NCI-H2196 treated with DMSO at 0.1 percent for 48 hours (cell line): Measurements from ENCODE around the gene NOS1AP.
A peak's percentile ranks its signal among the peaks of the same experiment; 100 is the strongest.

Experiments
- DNase-seq: peaks from one replicate; lab custom pipeline; 2025; ENCODE audit not compliant: unreplicated experiment; lab: John Stamatoyannopoulos, UW

Gene NOS1AP

DNA sequence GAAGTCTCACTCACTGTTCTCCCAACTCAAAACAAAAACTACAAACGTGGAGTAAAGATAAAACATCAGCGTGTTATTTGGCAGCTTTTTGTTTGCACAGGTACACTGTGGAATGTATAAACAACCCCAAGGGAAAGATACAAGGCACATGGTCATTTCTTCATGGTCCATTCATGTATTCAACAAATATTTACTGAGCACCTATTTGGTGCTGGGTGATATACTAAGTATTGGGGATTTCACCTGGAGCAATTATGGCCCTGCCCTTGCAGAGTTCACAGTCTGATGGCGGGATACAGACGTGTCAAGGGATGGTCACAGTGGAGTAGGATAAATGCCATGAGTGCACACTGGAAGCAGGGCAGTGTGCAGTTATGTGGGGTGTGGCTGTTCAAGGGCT lies 171.1 kb downstream of the NOS1AP start:
- no peak for DNase-seq

GRCh38 chr1:162242804-162243203 lies 173.3 kb downstream of the NOS1AP start:
- no peak for DNase-seq

DNA sequence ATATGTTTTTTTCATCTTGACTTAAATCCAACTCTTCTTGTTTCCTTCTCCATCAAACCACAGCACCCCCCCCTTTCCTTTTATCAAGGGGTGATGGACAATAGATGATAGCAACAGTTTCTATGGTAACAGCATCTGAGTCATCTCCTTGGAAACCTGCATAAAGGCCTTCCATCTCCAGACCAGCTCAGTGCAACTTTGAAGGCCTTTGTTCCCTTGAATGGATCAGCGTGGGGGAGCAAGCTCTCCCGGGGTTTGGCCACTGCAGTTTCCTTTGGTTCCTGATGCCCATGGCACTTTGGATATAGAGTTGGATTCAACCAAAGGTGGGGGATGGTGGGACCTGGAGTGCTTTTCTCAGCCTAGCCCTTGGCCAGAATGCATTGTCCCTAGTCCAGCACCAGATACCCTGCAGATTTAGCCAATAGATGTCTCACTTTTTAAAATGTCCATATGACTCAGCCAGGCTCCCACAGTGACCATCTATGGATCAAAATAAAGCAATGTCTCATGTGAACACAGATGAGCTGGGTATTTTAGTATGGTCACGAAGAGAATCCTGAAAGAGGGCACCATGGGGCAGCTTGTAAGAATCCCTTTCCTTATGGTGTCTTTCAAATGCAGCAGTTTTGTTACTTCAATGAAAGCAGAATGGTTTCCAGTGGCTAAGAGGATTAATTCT lies 179.5 kb downstream of the NOS1AP start:
- no peak for DNase-seq

DNA sequence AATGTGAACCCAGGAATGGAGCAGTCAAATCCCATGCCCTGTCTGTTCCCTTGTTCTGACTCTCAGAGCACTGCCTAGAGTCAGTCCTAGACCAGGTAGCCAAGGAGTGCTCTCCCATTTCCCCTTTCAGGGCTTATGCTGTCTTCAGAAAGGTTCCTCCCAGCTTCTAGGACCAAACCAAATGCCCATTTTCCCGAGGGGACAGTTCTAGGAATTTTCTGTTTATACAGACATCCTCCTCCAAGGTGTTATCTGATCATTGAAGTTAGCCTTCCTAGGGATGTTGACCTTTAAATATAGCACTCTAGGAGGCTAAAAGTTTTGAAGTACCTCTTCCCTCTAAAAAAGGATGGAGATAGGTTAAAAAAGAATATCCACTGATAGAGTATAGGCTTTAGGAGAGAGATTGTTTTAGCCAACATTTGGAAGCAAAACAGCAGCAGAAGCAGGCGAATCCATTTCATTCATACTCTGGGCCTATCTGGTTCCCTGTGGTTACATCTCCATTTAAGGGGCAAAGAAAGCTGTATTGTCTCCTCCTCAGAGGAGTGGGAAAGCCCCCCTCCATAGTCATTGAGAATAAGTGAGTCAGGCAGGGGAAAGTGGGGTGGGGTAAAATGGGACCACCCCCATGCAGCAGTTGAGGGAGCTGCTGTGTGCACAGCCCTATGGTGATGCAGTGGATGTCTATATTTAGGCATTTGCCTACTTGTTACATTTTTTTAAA lies 180.7 kb downstream of the NOS1AP start:
- DNase-seq: no peak

GRCh38 chr1:162251102-162251501 lies 181.6 kb downstream of the NOS1AP start:
- no peak for DNase-seq

DNA sequence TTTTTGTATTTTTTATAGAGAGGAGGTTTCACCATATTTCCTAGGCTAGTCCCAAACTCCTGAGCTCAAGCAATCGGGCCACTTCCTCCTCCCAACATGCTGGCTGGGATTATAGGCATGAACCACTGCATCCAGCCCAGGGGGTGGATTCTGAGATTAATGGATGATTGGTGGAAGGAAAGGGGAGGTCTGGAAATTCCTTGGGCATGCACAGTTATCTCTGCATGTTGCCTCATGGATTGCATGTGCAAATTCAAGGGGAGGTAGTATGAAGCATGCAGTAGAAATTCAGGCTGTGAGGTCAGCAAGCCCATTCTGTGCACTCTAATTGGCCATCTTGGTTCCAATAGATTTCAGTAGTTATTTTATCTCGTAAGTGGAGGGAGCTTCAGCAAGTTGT lies 182.7 kb downstream of the NOS1AP start:
- no peak for DNase-seq

GRCh38 chr1:162253790-162254189 lies 184.3 kb downstream of the NOS1AP start:
- no peak for DNase-seq

GRCh38 chr1:162256287-162256686 lies 186.8 kb downstream of the NOS1AP start:
- no peak for DNase-seq

DNA sequence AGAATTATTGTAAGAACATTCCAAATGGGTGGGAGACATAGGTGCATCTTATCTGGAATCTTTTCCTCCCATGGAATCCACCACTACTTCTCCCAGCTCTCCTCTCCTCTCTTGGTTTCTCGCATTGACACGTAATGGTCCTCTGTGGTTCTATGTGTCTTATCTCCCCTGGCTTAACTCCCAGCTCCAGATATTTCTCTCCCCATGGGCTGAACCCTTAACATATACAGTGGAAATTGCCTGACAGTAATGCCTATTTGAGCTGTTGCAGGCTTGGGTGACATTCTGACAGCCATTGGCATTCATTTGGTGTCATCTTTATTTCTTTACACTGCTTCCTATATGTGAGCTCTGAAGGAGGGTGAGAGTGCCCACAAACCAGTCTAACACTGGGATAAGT lies 188.9 kb downstream of the NOS1AP start:
- no peak for DNase-seq

DNA sequence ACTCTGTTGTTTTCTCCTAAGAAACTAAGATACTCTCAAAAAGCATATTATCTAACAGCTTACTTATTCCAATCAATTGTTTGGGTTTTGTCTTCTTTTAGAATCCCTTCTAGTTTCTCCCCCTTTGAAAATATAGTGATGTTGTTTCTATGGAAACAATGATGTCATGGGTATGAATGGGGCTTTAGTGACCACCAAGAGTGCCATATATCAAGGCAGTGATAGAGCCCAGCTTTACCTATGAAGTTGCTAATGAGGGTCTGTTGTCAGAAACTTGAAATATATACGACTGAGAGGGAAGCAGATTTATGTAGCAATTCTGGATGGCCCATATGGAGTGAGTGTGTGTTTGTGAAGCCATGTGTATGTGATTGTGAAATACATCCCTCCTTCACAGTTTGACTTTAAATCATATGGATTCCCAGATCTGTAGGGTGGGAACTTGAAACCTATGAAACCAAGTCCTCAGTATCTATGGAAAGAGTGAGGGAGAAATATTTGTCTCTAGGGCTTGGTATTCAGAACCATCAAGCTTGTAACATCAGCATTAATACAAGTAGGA lies 190.5 kb downstream of the NOS1AP start:
- DNase-seq: no peak

DNA sequence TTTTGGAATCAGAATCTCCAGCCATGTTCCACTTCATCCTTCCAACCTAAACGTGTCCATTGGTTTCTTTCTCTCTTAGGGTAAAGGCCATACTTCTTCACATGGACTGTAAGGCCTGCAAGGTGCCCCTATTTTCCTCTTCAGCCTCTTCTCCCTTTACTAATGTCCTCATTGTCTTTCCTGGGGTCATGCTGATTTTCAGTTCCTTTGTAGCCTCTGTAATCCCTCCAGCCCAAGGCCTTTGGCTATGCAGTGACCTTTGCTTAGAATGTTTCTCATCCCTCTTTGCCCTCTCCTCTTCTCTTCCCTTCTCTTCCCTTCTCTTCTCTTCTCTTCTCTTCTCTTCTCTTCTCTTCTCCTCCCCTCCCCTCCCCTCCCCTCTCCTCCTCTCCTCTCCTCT lies 194.6 kb downstream of the NOS1AP start:
- DNase-seq: no peak

- DNase-seq: no peak
These were observed 196.5 kb downstream of the NOS1AP start for GRCh38 chr1:162265983-162266382.

DNA sequence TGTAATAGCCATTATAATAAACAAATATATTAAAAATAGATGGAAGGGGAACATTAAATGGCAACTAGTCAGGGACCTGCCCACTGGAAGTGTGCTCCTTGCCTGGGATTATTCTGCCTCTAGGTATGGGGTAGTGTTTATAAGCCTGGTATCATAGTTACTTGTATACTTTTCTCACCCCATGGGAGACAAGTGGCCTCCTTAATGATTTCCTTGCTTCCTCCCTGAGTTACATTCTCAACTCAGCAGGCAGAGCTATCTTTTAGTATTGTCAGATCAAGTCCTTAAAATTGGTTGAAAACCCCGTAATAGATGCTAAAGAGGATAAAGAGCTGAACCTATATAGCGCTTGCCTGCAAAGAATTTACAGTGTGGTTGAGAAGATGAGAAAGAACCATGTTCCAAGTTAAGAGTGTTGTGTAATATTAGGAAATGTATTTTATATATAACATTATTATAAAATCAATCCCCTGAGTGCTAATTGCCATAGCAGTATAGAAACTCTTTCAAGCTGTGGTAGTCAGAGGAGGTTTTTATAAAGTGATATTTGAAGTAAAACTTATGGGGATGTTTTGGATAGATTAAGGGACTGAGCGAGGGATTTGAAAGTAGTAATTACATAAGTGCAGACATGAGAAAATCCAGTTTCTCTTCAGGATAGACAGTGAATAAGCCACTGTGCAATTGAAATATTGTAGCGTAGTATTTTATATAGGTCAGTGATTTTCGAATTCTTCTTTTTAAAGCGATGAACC lies 200.7 kb downstream of the NOS1AP start:
- no peak for DNase-seq

GRCh38 chr1:162271972-162272371 lies 202.5 kb downstream of the NOS1AP start:
- DNase-seq: no peak

- no peak for DNase-seq
These were observed 202.9 kb downstream of the NOS1AP start for GRCh38 chr1:162272419-162272818.

GRCh38 chr1:162275622-162276175 lies 206.2 kb downstream of the NOS1AP start:
- no peak for DNase-seq

- DNase-seq: no peak
These were observed 207.0 kb downstream of the NOS1AP start for GRCh38 chr1:162276493-162276892.

DNA sequence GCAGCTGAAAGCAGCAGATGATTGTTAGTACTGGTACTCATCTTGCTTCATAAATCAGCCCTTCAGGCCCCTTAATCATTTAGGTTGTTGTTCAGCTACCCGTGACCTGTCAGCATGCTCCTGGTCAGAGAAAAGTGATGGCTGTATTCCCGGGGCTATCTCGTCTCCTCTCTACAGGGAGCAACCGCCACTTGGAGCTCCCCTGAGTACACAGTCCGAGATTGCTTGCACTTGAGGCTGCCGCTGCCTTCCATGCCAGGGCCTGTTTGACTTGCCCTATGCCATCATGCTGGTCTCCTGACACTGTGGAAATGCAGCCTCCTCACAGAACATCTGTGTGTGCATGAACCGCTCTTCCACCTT lies 209.6 kb downstream of the NOS1AP start:
- no peak for DNase-seq

GRCh38 chr1:162281426-162281825 lies 211.9 kb downstream of the NOS1AP start:
- no peak for DNase-seq

GRCh38 chr1:162283657-162284056 lies 214.2 kb downstream of the NOS1AP start:
- peak; percentile 64 for DNase-seq

- DNase-seq: no peak
These were observed 214.9 kb downstream of the NOS1AP start for GRCh38 chr1:162284206-162284955.
